ENCODE measurements around the gene ENPP6. TPM values are rescaled to one million over a fixed set of nuclear protein-coding genes. Genes with fewer than 3 reads are reported as not detected.
A peak's percentile ranks its signal among the peaks of the same experiment; 100 is the strongest.

The ENPP6 gene
- total and polyA plus RNA-seq, 2 donors (not counting 3 experiments of a cell fraction or from before 2014, with no cell fraction given): not detected

- FAIRE-seq (peak; percentile 76), DNase-seq (ENCODE audit: low read depth, low spot score) (peak; percentile 53)
- intact Hi-C loops (cut with micrococcal nuclease) (loop anchor here (1.0 to 10.0 kb wide), 2 partner anchors 328 to 444 kb away; no protein-coding TSS in a partner anchor), dilution Hi-C loops (cut with MboI; ENCODE audit: extremely low pct_ligation_motif_present, low sequenced_read_pairs) (no loop called here)
- ChIA-PET POLR2A (no interaction called here), CTCF (interaction anchor here (1.1 to 4.5 kb wide), 6 partner anchors 10 to 447 kb away, joined by 3 to 62 read pairs (median 4); no protein-coding TSS in a partner anchor)
- Histone ChIP-seq H3K36me3 (ENCODE audit: control insufficient read depth in 2 of 2, extremely low read depth in 1 of 2, insufficient read depth in 2 of 2, low read length in 2 of 2) (no peaks in the 10 kb centered on the region), H3K4me3 (replicated peaks in 1 of 3; ENCODE audit: insufficient read depth in 1 of 3, low read depth in 1 of 3, low read length in 3 of 3) (no peak overlapping the region), H3K79me2 (ENCODE audit: control insufficient read depth, insufficient read depth, low read length) (no peaks in the 10 kb centered on the region), H3K9me1 (replicated peaks; ENCODE audit: control insufficient read depth, extremely low read depth, insufficient read depth, low read length) (no peaks in the 10 kb centered on the region), H3K4me1 (ENCODE audit: control insufficient read depth, extremely low read depth, insufficient read depth, low read length) (no peaks in the 10 kb centered on the region), H3K4me2 (ENCODE audit: insufficient read depth, low read length) (no peak overlapping the region), H3K9me3 (replicated peaks; ENCODE audit: control insufficient read depth, insufficient read depth, low read length) (no peaks in the 10 kb centered on the region), H3K27ac (ENCODE audit: insufficient read depth, low read depth, low read length) (no peak overlapping the region), H2AFZ (ENCODE audit: low read depth, low read length) (peak overlapping the region; percentile 55), H4K20me1 (replicated peaks; ENCODE audit: control insufficient read depth, extremely low read depth, insufficient read depth, low read length) (no peaks in the 10 kb centered on the region), H3K27me3 (ENCODE audit: control insufficient read depth in 2 of 2, insufficient read depth in 2 of 2, low read length in 2 of 2) (peaks cover 0 to 3% of the 10 kb centered on the region in 2 experiments), H3K9ac (replicated peaks; ENCODE audit: extremely low read depth, insufficient read depth, low read length) (no peak overlapping the region)
- no TSS peak for BruUV-seq (replicated peaks)
- TF ChIP-seq CTCF (IDR thresholded peaks at IDR 0.05; ENCODE audit: extremely low read depth in 1 of 2, insufficient read depth in 1 of 2, low read depth in 1 of 2, low read length in 2 of 2) (peak; percentile 90 to 99), EZH2 (IDR thresholded peaks at IDR 0.05; ENCODE audit: borderline replicate concordance, low read depth, low read length, severe bottlenecking) (no peak), GATA2 (IDR thresholded peaks at IDR 0.05; ENCODE audit: insufficient read depth, insufficient read length, low read depth, low read length) (no peak)
Measured at GRCh38 chr4:184168406-184169019, 49.2 kb downstream of the ENPP6 start.

GRCh38 chr4:184167576-184167975 lies 50.1 kb downstream of the ENPP6 start:
- DNase-seq (ENCODE audit: low read depth, low spot score) (no peak), FAIRE-seq (no peak)
- intact Hi-C loops (cut with micrococcal nuclease): loop anchor here (10.0 kb wide), 1 partner anchor 443 kb away; no protein-coding TSS in a partner anchor
- dilution Hi-C loops (cut with MboI; ENCODE audit: extremely low pct_ligation_motif_present, low sequenced_read_pairs): no loop called here
- H3K27ac ChIP-seq (ENCODE audit: insufficient read depth, low read depth, low read length): no peak overlapping the region
- no peaks in the 10 kb centered on the region for H3K36me3 ChIP-seq (ENCODE audit: control insufficient read depth in 2 of 2, extremely low read depth in 1 of 2, insufficient read depth in 2 of 2, low read length in 2 of 2)
- no peak overlapping the region for H2AFZ ChIP-seq (ENCODE audit: low read depth, low read length)
- no peak overlapping the region for H3K4me2 ChIP-seq (ENCODE audit: insufficient read depth, low read length)
- no peak overlapping the region for H3K4me3 ChIP-seq (replicated peaks in 1 of 3; ENCODE audit: insufficient read depth in 1 of 3, low read depth in 1 of 3, low read length in 3 of 3)
- no TSS peak for BruUV-seq (replicated peaks)
- H3K9me3 ChIP-seq (replicated peaks; ENCODE audit: control insufficient read depth, insufficient read depth, low read length): no peaks in the 10 kb centered on the region
- H3K4me1 ChIP-seq (ENCODE audit: control insufficient read depth, extremely low read depth, insufficient read depth, low read length): no peaks in the 10 kb centered on the region
- H3K79me2 ChIP-seq (ENCODE audit: control insufficient read depth, insufficient read depth, low read length): no peaks in the 10 kb centered on the region
- H3K9me1 ChIP-seq (replicated peaks; ENCODE audit: control insufficient read depth, extremely low read depth, insufficient read depth, low read length): no peaks in the 10 kb centered on the region
- no peaks in the 10 kb centered on the region for H4K20me1 ChIP-seq (replicated peaks; ENCODE audit: control insufficient read depth, extremely low read depth, insufficient read depth, low read length)
- POLR2A ChIA-PET: no interaction called here
- H3K9ac ChIP-seq (replicated peaks; ENCODE audit: extremely low read depth, insufficient read depth, low read length): no peak overlapping the region
- CTCF ChIA-PET: interaction anchor here (1.1 to 4.5 kb wide), 9 partner anchors 9 to 695 kb away, joined by 3 to 62 read pairs (median 3); no protein-coding TSS in a partner anchor
- peaks cover 0 to 3% of the 10 kb centered on the region in 2 experiments for H3K27me3 ChIP-seq (ENCODE audit: control insufficient read depth in 2 of 2, insufficient read depth in 2 of 2, low read length in 2 of 2)
- TF ChIP-seq MAX (IDR thresholded peaks at IDR 0.05; ENCODE audit: insufficient read depth, insufficient read length): no peak
- no peak for TF ChIP-seq EZH2 (IDR thresholded peaks at IDR 0.05; ENCODE audit: borderline replicate concordance, low read depth, low read length, severe bottlenecking)
- TF ChIP-seq FOS (IDR thresholded peaks at IDR 0.05; ENCODE audit: borderline replicate concordance, insufficient read depth, low read length): no peak
- TF ChIP-seq POLR2A (IDR thresholded peaks at IDR 0.05; ENCODE audit: low read depth, low read length): no peak
- no peak for TF ChIP-seq POLR2AphosphoS5 (IDR thresholded peaks at IDR 0.05; ENCODE audit: insufficient read depth, low read depth, low read length)

Data from endothelial cell of umbilical vein (primary cell).